ENCODE measurements around the gene ADGRF5. TPM values are rescaled to one million over a fixed set of nuclear protein-coding genes. Genes with fewer than 3 reads are reported as not detected.
"Not testable (repeated sequence)": the region's sequence is repeated elsewhere in the genome, so short reads cannot be mapped to it uniquely, and the experiment has no call there.

Gene ADGRF5
- total RNA-seq, 2 experiments from 2014 or later: not detected

GRCh38 chr6:46855966-46856365 is 65.8 kb downstream of the ADGRF5 start:
- H3K27me3 ChIP-seq (ENCODE audit: control insufficient read depth in 1 of 2, insufficient read depth in 2 of 2, low read length in 2 of 2); H3K36me3 ChIP-seq (ENCODE audit: insufficient read depth, low read length); H3K4me1 Mint-ChIP-seq (ENCODE audit: low read depth); ATAC-seq (ENCODE audit: poor library complexity); H3K36me3 Mint-ChIP-seq (ENCODE audit: low read depth); intact Hi-C loops (cut with DNase I, micrococcal nuclease); CTCF ChIA-PET; POLR2A ChIA-PET; H3K27ac ChIP-seq (ENCODE audit: low read depth in 1 of 2, low read length in 2 of 2); H3K9me3 Mint-ChIP-seq; H3K9me3 ChIP-seq (ENCODE audit: control insufficient read depth in 1 of 2, insufficient read depth in 1 of 2, low read length in 2 of 2); H3K4me3 ChIP-seq (ENCODE audit: low read length); H3K4me3 Mint-ChIP-seq; H3K4me1 ChIP-seq (ENCODE audit: insufficient read depth, low read length); H3K27ac Mint-ChIP-seq: not testable (repeated sequence)
- peak; percentile 62 for TF ChIP-seq CTCF (IDR thresholded peaks at IDR 0.05)
- peaks cover 12% of the 10 kb centered on the region for H3K27me3 Mint-ChIP-seq
- peak in 4 of 14 experiments; percentile 11 to 22 (median 14) for DNase-seq

- H3K4me1 ChIP-seq (ENCODE audit: insufficient read depth, low read length); H3K36me3 ChIP-seq (ENCODE audit: insufficient read depth, low read length); intact Hi-C loops (cut with DNase I, micrococcal nuclease); ATAC-seq (ENCODE audit: poor library complexity); POLR2A ChIA-PET; H3K4me1 Mint-ChIP-seq (ENCODE audit: low read depth); H3K4me3 ChIP-seq (ENCODE audit: low read length); CTCF ChIA-PET; H3K9me3 Mint-ChIP-seq; H3K27me3 ChIP-seq (ENCODE audit: control insufficient read depth in 1 of 2, insufficient read depth in 2 of 2, low read length in 2 of 2); H3K27ac Mint-ChIP-seq; DNase-seq; H3K36me3 Mint-ChIP-seq (ENCODE audit: low read depth); H3K9me3 ChIP-seq (ENCODE audit: control insufficient read depth in 1 of 2, insufficient read depth in 1 of 2, low read length in 2 of 2); H3K4me3 Mint-ChIP-seq; H3K27ac ChIP-seq (ENCODE audit: low read depth in 1 of 2, low read length in 2 of 2): not testable (repeated sequence)
- peaks cover 41% of the 10 kb centered on the region for H3K27me3 Mint-ChIP-seq
Observed at GRCh38 chr6:46851576-46851975, 70.2 kb downstream of the ADGRF5 start.

- peaks cover 0 to 3% of the 10 kb centered on the region in 2 experiments for H3K27me3 ChIP-seq (ENCODE audit: control insufficient read depth in 1 of 2, insufficient read depth in 2 of 2, low read length in 2 of 2)
- TF ChIP-seq CTCF (IDR thresholded peaks at IDR 0.05): no peak
- Mint-ChIP-seq H3K27me3 (peaks cover 42% of the 10 kb centered on the region), H3K4me1 (ENCODE audit: low read depth) (peaks cover 6% of the 10 kb centered on the region), H3K36me3 (ENCODE audit: low read depth) (no peaks in the 10 kb centered on the region), H3K9me3 (no peaks in the 10 kb centered on the region), H3K4me3 (no peak overlapping the region), H3K27ac (no peak overlapping the region)
- ChIA-PET CTCF (no interaction called here), POLR2A (no interaction called here)
- no peak overlapping the region for H3K27ac ChIP-seq (ENCODE audit: low read depth in 1 of 2, low read length in 2 of 2)
- ATAC-seq (ENCODE audit: poor library complexity) (no peak), DNase-seq (no peak)
- H3K36me3 ChIP-seq (ENCODE audit: insufficient read depth, low read length): no peaks in the 10 kb centered on the region
- no peaks in the 10 kb centered on the region for H3K9me3 ChIP-seq (ENCODE audit: control insufficient read depth in 1 of 2, insufficient read depth in 1 of 2, low read length in 2 of 2)
- peaks cover 3% of the 10 kb centered on the region for H3K4me1 ChIP-seq (ENCODE audit: insufficient read depth, low read length)
- H3K4me3 ChIP-seq (ENCODE audit: low read length): no peak overlapping the region
- intact Hi-C loops (cut with DNase I, micrococcal nuclease): no loop called here
Observed at GRCh38 chr6:46850792-46851191, 70.9 kb downstream of the ADGRF5 start.

- peaks cover 0 to 3% of the 10 kb centered on the region in 2 experiments for H3K27me3 ChIP-seq (ENCODE audit: control insufficient read depth in 1 of 2, insufficient read depth in 2 of 2, low read length in 2 of 2)
- no peak overlapping the region for H3K4me3 ChIP-seq (ENCODE audit: low read length)
- no peak overlapping the region for H3K4me3 Mint-ChIP-seq
- peaks cover 38% of the 10 kb centered on the region for H3K27me3 Mint-ChIP-seq
- DNase-seq (no peak), ATAC-seq (ENCODE audit: poor library complexity) (no peak)
- intact Hi-C loops (cut with DNase I, micrococcal nuclease): loop anchor here (2.0 kb wide), 1 partner anchor 461 kb away; no protein-coding TSS in a partner anchor
- no peak overlapping the region for H3K27ac ChIP-seq (ENCODE audit: low read depth in 1 of 2, low read length in 2 of 2)
- H3K27ac Mint-ChIP-seq: no peak overlapping the region
- ChIA-PET POLR2A (no interaction called here), CTCF (interaction anchor here (0.8 to 1.5 kb wide), 2 partner anchors 456 to 462 kb away, joined by 3 read pairs; no protein-coding TSS in a partner anchor)
- H3K4me1 ChIP-seq (ENCODE audit: insufficient read depth, low read length): peaks cover 3% of the 10 kb centered on the region
- H3K9me3 ChIP-seq (ENCODE audit: control insufficient read depth in 1 of 2, insufficient read depth in 1 of 2, low read length in 2 of 2): no peaks in the 10 kb centered on the region
- no peak for TF ChIP-seq CTCF (IDR thresholded peaks at IDR 0.05)
- no peaks in the 10 kb centered on the region for H3K36me3 ChIP-seq (ENCODE audit: insufficient read depth, low read length)
- no peaks in the 10 kb centered on the region for H3K36me3 Mint-ChIP-seq (ENCODE audit: low read depth)
- H3K4me1 Mint-ChIP-seq (ENCODE audit: low read depth): peaks cover 6% of the 10 kb centered on the region
- no peaks in the 10 kb centered on the region for H3K9me3 Mint-ChIP-seq
Observed at GRCh38 chr6:46849361-46849690, 72.4 kb downstream of the ADGRF5 start.
